GM19467 (cell line): ENCODE results near the gene VPS8.

Experiments used
- ATAC-seq: cut with Tn5 transposase; IDR thresholded peaks from one replicate; pipeline ENCODE4 v1.9.1; 2021; ENCODE audit warnings: mild to moderate bottlenecking, moderate library complexity; ENCODE audit not compliant: unreplicated experiment

Gene VPS8

DNA sequence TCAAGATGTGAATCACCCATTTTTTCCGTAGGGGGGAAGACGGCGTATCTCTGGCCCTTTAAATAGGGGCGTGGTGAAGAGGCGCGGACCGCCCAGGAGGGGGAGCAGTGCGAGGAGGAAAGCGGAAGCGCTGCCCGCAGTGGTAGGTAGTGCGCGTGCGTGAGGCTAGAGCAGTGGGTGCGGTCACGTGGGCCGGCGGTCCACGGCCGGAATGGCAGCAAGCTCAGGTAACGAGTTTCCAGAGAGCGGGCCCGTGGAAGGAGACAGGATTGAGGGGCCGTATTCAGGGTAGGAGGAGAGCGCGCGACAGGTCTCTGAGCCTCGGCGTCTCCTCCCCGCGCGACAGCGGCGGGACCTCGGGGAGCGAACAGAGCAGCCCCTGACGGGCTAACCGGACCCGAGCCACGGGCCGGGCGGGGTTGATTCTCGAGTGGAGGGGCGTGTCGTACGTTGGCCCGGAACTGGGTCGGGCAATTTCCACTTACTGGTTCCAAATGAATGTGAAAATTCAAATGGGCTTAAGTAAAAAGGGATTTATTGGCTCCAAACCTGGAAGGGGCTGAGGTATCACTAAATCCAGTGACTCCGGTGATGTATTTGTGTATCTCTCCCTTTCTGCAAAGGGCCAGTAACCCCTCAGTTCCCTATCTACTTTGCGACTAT lies at the start of gene VPS8:
VPS8 (plus strand) TSS at position 168 of the 663 bp plus-strand sequence. CDS start 12,467 bp downstream, outside the sequence.
- ATAC-seq = peak; percentile 91

DNA sequence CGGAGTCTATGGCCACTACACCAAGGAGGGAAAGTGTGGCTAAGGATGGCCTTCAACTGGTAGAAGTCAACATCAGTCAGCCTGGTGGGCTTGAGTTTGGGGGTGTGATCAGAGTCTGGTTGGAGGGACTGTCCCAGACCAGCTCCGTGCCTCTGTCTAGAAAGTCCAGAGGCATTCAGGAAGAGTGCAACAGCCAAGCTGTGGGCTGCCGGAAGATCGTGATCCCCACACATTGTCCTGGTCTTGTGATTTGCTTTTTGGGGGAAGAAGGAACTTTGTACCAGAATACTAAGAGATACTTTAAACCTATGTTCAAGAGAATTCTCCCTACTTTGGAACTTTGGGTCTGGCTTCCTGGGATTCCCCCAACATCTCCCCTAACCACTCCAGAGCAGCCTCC lies 47.8 kb upstream of the VPS8 start:
- ATAC-seq = no peak

DNA sequence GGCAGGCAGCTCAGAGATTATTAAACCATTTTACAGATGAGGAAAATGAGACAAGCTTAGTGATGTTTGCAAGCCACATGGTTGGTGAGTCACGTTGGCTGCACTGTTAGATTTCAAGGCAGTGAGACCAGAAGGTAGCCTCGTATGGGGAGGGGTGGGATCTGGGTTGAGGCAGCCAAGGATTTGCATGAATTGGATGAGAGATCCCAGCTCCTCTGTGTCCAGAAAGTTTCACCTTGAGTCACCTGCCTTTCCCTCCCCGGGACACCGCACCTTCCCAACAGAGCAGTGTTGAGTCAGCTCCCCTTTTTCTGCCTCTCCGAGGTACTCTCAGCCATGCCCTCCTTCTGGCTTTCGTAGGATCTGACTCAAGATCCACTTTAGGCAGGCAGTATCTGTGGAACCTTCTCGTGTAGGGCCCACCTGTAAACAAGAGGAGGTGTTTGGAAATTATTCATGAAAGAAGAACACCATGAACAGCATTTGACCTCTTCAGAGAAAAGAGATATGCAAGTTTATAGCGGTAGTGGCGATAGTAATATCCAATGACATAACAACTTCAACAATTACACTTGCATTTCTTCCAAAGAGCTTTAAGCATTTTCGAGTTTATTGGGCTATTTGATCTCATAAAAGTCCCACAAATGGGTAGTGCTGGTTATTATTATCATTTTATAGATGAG lies 46.8 kb upstream of the VPS8 start:
- ATAC-seq = no peak

DNA sequence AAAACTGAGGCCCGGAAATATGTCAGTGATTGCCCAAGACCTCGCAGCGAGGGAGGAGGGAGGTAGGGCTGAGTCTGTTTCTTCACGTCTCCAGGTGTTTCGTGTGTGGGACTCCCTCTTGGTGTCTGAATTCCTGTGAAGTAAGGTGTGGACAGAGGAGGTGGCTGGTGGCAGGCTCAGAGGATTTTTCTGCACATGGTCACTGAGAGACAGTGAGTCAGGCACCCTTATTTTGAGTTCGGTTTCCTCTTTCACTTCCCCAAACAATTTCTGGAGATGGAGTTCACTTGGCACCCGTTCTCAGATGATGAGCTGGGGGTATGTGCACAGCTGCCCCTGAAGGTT lies 46.3 kb upstream of the VPS8 start:
- no peak for ATAC-seq

- ATAC-seq = no peak
Observed at GRCh38 chr3:184766555-184767261, 45.3 kb upstream of the VPS8 start.

GRCh38 chr3:184767377-184767776 lies 44.6 kb upstream of the VPS8 start:
- ATAC-seq = no peak

DNA sequence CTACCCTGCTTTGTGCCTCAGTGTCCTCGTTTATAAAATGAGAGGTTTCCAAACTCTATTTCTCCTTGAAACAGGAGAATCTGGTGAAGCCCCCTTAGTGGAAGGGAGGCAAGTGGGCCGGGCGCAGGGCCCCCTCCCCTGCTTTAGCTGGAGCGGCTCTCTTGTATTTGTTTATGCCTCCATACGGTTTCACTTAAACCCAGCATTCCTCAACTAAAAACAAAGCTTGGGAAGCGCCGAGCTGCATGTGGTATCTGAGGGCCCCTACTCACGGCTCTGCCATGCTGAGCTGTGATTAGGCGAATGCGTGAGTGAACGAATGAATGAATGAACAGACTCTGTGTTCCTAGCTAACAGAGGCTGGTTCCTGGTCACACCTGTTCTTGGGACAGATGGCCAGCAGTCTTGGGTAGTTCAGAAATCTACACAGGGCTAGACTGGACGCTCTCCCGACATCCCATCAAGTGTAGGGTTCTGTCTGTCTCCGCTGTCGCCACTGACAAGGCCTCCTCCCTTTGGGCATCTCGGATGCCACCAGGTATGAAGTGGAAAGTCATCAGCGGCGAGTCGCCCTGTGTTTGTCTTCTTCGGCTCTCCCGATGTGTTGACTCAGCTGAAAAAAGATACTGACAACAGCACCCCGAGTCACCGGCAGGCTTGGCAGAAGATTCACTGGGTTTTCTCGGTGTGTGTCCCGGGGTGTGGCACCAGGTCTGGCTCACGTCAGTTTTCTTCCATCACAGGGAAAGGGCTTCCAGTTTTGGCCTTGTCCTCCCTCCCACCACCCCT lies 42.4 kb upstream of the VPS8 start:
- ATAC-seq = no peak

- no peak for ATAC-seq
Observed at GRCh38 chr3:184770541-184770940, 41.4 kb upstream of the VPS8 start.

- ATAC-seq = no peak
Observed at GRCh38 chr3:184771301-184772127, 40.5 kb upstream of the VPS8 start.

DNA sequence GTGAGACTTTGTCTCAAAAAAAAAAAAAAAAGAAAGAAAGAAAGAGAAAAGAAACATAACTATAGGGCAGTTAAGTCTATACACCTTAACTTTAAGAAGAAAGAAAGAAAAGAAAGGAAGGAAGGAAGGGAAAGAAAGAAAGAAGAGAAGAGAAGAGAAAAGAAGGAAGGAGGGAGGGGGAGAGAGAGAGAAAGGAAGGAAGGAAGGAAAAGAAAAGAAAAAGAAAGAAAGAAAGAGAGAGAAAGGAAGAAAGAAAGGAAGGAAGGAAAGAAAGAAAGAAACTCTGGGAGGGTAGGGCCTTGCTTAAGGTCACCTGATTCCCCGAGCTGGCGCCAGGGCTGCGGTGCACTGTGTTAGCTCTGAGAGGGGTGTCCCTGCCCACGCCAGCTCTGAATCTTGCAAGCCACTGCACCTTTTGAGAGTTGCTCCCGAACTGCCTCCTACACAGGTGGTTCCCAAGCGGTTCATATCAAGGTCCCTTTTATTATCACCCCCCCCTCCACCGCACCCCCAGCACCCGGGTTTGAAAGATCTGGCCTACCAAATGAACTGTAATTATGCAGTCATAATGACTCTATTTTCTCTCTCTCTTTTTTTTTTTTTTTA lies 39.2 kb upstream of the VPS8 start:
- ATAC-seq = no peak

- no peak for ATAC-seq
Observed at GRCh38 chr3:184773283-184774186, 38.4 kb upstream of the VPS8 start.

DNA sequence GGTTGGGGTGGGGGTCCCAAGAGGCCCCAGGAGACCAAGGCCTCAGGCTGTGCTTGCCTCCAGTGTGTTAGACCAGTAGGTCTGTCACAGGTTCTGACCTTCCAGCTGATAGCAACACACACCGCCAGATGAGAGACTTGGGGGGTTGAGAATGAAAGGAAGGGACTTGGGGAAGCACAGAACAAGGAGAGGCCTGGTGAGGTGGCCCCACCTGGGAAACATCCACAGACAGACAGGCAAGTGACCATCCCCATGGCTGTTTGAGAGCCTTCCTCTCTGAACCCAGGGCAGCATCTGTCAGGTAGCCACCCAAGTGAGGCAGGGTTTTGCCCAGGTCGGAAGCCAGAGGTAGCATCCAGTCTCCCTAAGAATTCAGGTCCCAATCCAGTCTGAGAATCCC lies 35.0 kb upstream of the VPS8 start:
- ATAC-seq = no peak

DNA sequence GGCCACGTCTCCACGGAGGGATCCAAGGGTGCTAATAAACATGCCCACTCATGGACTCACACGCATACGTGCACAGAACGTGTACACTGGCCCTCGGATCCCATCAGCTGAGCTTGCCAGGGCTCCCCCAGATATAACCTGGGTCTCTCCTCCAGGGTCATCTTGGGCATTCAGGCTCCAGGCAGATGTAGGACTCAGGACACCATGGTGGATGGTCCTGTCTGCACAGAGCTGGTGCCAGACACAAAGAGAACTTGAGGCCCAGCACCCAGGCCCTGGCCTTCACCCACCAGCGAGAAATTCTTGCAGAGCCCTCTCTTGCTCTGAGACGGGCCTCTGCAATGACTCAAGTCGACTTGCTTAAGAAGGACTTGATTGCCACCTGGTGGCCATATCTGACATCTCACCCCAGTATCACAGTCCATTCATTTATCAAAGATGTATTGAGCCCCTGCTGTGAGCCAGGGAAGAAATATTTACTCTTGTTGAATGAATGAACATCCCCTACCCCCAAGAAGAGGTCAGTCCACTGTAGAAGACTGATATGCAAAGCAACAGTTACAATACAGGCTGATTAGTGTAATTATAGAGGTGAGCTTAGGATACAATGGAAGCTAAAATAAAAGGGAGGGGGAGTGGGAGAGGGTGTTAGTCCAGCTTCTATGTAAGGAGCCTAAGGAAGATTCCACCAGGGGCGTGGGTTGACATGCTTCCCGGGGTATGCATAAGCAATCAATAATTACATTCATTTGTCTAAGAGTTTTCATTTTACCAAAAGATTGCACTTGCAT lies 34.2 kb upstream of the VPS8 start:
- no peak for ATAC-seq

GRCh38 chr3:184778426-184779332 lies 33.3 kb upstream of the VPS8 start:
- no peak for ATAC-seq

GRCh38 chr3:184780981-184781515 lies 30.9 kb upstream of the VPS8 start:
- no peak for ATAC-seq

GRCh38 chr3:184781801-184782200 lies 30.2 kb upstream of the VPS8 start:
- no peak for ATAC-seq

DNA sequence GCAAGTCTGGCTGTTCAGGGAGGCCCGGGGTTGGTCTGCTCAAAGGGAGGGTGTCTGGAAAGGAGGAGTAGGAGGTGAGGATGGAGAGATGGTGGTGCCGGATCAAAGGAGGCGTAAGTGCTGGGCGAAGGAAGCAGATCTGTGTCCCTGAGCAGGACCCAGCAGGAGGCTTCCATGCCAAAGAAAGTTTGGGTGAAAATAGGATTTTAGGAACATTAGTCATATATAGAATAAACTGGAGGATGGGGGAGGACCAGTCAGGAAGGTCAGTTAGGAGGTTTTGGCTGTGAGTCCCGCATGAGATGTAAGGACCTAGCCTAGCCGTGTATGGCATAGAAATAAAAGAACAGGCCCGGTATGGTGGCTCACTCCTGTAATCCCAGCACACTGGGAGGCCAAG lies 28.6 kb upstream of the VPS8 start:
- ATAC-seq = no peak
